ENCODE measurements around the gene SKA1.

Gene SKA1

GRCh38 chr18:50377061-50377798 lies 2.4 kb downstream of the SKA1 start:
- no peak for TF ChIP-seq CTCF (IDR thresholded peaks at IDR 0.05; ENCODE audit: low read depth, low read length, missing control alignments)
- H3K4me3 ChIP-seq (replicated peaks; ENCODE audit: low read depth, low read length): no peak overlapping the region
- no peak for DNase-seq (ENCODE audit: extremely low read depth, low read depth)

DNA sequence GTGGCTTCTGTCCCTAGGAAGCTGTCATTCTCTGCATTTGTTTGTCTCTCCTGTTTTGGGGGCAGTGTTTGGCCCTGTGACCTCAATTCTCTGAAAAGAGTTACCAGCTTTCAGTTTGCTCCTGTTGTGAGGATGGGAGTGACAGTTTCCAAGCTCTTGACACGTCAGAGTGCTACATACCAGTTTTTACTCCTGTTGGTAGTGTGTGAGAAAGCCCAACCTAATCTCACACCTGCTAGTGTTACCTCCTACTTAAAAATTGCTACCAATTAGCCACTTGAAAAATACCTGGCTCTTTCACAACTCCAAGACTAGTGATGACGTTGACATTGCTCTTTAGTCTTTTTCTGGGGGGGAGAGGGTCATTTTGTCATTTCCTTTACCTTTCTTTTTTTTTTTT lies 14.1 kb downstream of the SKA1 start:
- H3K4me3 ChIP-seq (replicated peaks; ENCODE audit: low read depth, low read length): no peak overlapping the region
- no peak for TF ChIP-seq CTCF (IDR thresholded peaks at IDR 0.05; ENCODE audit: low read depth, low read length, missing control alignments)
- no peak for DNase-seq (ENCODE audit: extremely low read depth, low read depth)

DNA sequence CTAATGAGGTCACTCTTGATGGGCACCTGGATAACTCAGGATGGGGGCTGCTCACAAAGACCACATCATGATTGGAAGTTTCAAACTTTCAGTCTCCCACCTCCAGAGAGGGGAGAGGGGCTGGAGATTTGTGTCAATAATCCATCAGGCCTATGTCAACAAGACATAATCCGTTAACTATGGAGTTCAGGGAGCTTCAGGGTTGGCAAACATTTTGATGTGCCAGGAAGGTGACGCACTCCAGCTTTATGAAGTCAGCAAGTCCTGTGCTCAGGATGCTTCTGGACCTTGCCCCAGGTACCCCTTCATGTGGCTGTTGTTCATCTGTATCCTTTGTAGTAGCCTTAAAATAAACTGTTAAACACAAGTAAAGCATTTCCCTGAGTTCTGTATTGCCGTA lies 19.0 kb downstream of the SKA1 start:
- H3K4me3 ChIP-seq (replicated peaks; ENCODE audit: low read depth, low read length): no peak overlapping the region
- TF ChIP-seq CTCF (IDR thresholded peaks at IDR 0.05; ENCODE audit: low read depth, low read length, missing control alignments): no peak

DNA sequence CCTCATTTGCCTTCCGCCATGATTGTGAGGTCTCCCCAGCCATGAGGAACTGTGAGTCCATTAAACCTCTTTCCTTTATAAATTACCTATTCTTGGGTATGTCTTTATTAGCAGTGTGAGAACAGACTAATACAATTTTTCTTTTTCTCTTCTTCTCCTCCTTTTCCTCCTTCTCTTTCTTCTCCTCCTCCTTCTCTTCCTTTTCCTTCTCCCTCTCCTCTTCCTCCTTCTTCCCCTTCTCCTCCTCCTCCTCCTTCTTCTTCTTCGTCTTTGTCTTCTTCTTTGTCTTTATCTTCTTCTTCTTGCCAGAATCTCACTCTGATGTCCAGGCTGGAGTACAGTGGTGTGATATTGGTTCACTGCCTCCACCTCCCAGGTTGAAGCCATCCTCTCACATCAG lies 20.2 kb downstream of the SKA1 start:
- H3K4me3 ChIP-seq (replicated peaks; ENCODE audit: low read depth, low read length): no peak overlapping the region
- no peak for DNase-seq (ENCODE audit: extremely low read depth, low read depth)
- TF ChIP-seq CTCF (IDR thresholded peaks at IDR 0.05; ENCODE audit: low read depth, low read length, missing control alignments): no peak

More for the DNA sequence above, 19.0 kb downstream of the SKA1 start:
- DNase-seq (ENCODE audit: extremely low read depth, low read depth): no peak

DNA sequence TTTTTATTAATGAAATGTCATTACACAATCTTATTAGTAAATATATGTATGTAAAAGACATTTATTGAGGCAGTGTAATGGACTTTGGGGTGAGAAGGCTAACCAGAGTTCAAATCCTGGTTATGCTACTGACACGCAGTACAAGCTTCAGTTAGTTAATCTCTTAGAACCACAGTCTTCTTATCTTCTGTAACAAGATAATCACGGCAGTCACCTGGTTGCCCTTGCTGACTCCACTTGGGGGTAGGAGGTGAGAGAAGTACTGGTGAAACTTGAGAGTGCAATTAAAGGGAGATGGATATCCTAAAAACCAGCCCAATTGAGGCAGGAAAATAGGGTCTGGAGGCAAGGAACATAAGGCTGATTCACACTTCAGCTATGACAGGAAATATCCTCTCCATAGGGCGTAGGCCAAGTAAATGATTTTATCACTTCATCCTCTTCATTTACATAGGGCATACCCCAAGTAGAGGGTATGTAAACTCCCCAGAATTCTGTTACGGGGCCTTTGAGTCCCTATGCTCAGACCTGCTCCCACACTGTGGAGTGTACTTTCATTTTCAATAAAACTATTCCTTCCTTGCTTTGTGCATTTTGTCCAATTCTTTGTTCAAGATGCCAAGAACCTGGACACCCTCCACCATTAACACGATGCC lies 21.3 kb downstream of the SKA1 start:
- TF ChIP-seq CTCF (IDR thresholded peaks at IDR 0.05; ENCODE audit: low read depth, low read length, missing control alignments): no peak
- no peak overlapping the region for H3K4me3 ChIP-seq (replicated peaks; ENCODE audit: low read depth, low read length)
- DNase-seq (ENCODE audit: extremely low read depth, low read depth): no peak

DNA sequence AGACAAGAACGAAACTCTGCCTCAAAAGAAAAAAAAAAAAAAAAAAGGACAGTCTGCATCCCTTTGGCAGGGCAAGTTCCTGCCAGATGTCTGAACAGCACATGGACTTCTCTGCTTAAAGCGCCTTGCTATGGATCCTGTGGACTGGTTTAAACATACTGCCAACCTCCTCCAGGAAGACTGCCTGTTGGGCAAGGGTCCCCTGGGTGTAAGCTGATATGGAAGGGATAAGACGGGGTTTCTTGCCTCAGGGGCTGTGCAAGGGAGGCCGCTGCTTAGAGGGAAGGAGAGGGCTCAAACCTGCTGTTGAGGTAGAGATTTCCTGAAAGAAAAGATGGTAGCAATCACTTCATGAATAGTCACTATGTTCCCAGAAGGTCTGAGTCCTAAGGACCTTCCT lies 22.2 kb downstream of the SKA1 start:
- no peak for TF ChIP-seq CTCF (IDR thresholded peaks at IDR 0.05; ENCODE audit: low read depth, low read length, missing control alignments)
- DNase-seq (ENCODE audit: extremely low read depth, low read depth): no peak
- no peak overlapping the region for H3K4me3 ChIP-seq (replicated peaks; ENCODE audit: low read depth, low read length)

All from HFF-Myc (cell line).